ENCODE measurements around the gene CHMP3.
"Not testable (repeated sequence)": the region's sequence is repeated elsewhere in the genome, so short reads cannot be mapped to it uniquely, and the experiment has no call there.

DNA sequence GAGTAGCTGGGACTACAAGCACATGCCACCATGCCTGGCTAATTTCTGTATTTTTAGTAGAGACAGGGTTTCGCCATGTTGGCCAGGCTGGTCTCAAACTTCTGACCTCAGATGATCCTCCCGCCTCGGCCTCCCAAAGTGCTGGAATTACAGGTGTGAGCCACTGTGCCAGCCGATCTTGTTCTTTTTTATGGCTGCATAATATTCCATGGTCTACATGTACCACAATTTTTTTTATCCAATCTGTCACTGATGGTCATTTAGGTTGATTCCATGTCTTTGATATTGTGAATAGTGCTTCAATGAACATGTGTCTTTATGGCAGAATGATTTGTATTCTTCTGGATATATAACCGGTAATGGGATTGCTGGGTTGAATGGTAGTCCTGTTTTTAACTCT, 26.5 kb upstream of the CHMP3 start:
- TF ChIP-seq, protein P1, sequence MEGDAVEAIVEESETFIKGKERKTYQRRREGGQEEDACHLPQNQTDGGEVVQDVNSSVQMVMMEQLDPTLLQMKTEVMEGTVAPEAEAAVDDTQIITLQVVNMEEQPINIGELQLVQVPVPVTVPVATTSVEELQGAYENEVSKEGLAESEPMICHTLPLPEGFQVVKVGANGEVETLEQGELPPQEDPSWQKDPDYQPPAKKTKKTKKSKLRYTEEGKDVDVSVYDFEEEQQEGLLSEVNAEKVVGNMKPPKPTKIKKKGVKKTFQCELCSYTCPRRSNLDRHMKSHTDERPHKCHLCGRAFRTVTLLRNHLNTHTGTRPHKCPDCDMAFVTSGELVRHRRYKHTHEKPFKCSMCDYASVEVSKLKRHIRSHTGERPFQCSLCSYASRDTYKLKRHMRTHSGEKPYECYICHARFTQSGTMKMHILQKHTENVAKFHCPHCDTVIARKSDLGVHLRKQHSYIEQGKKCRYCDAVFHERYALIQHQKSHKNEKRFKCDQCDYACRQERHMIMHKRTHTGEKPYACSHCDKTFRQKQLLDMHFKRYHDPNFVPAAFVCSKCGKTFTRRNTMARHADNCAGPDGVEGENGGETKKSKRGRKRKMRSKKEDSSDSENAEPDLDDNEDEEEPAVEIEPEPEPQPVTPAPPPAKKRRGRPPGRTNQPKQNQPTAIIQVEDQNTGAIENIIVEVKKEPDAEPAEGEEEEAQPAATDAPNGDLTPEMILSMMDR (IDR thresholded peaks at IDR 0.05; ENCODE audit: poor library complexity), result not testable (repeated sequence)
- TF ChIP-seq EZH2 (IDR thresholded peaks at IDR 0.05; ENCODE audit: borderline replicate concordance); EZH2phosphoT487 (IDR thresholded peaks at IDR 0.05; ENCODE audit: low read depth, severe bottlenecking, unreplicated experiment): not testable (repeated sequence)

All from hepatocyte (in vitro differentiated cells).